Measurements from ENCODE around the gene SPIRE2. TPM values are rescaled to one million over a fixed set of nuclear protein-coding genes. Genes with fewer than 3 reads are reported as not detected.
"Not testable (repeated sequence)": the region's sequence is repeated elsewhere in the genome, so short reads cannot be mapped to it uniquely, and the experiment has no call there.

SPIRE2 gene
- polyA plus RNA-seq, 1 experiment, result 1.5 TPM

- TF ChIP-seq, protein P1, sequence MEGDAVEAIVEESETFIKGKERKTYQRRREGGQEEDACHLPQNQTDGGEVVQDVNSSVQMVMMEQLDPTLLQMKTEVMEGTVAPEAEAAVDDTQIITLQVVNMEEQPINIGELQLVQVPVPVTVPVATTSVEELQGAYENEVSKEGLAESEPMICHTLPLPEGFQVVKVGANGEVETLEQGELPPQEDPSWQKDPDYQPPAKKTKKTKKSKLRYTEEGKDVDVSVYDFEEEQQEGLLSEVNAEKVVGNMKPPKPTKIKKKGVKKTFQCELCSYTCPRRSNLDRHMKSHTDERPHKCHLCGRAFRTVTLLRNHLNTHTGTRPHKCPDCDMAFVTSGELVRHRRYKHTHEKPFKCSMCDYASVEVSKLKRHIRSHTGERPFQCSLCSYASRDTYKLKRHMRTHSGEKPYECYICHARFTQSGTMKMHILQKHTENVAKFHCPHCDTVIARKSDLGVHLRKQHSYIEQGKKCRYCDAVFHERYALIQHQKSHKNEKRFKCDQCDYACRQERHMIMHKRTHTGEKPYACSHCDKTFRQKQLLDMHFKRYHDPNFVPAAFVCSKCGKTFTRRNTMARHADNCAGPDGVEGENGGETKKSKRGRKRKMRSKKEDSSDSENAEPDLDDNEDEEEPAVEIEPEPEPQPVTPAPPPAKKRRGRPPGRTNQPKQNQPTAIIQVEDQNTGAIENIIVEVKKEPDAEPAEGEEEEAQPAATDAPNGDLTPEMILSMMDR (IDR thresholded peaks at IDR 0.05; ENCODE audit: low read depth, low read length), result no peak
- no peak overlapping the region for H3K4me3 ChIP-seq (ENCODE audit: low read depth, low read length)
- H3K9me3 ChIP-seq (ENCODE audit: control insufficient read depth, insufficient read depth, low read length), result no peaks in the 10 kb centered on the region
- no peak overlapping the region for H3K27ac ChIP-seq (ENCODE audit: low read depth, low read length)
- no peak for DNase-seq (ENCODE audit: low read depth, low spot score)
- ChIA-PET POLR2A (interaction anchor here (0.6 kb wide), 1 partner anchor 47 kb away, joined by 3 read pairs; no protein-coding TSS in a partner anchor), CTCF (interaction anchor here (0.9 to 1.9 kb wide), 4 partner anchors 23 to 86 kb away, joined by 3 to 8 read pairs (median 4); no protein-coding TSS in a partner anchor)
- H3K27me3 ChIP-seq (ENCODE audit: control insufficient read depth, insufficient read depth, low read length), result no peaks in the 10 kb centered on the region
Observed at GRCh38 chr16:89791278-89791995, 36.8 kb upstream of the SPIRE2 start.

GRCh38 chr16:89793092-89793491, 35.2 kb upstream of the SPIRE2 start:
- DNase-seq (ENCODE audit: low read depth, low spot score); H3K27ac ChIP-seq (ENCODE audit: low read depth, low read length); H3K9me3 ChIP-seq (ENCODE audit: control insufficient read depth, insufficient read depth, low read length); H3K27me3 ChIP-seq (ENCODE audit: control insufficient read depth, insufficient read depth, low read length); H3K4me3 ChIP-seq (ENCODE audit: low read depth, low read length); POLR2A ChIA-PET: not testable (repeated sequence)
- CTCF ChIA-PET, result interaction anchor here (1.2 to 1.9 kb wide), 2 partner anchors 36 to 87 kb away, joined by 3 to 8 read pairs; no protein-coding TSS in a partner anchor
- TF ChIP-seq, protein P1 (IDR thresholded peaks at IDR 0.05; ENCODE audit: low read depth, low read length), result peak; percentile 63

- Histone ChIP-seq H3K9me3 (ENCODE audit: control insufficient read depth, insufficient read depth, low read length) (no peaks in the 10 kb centered on the region), H3K27ac (ENCODE audit: low read depth, low read length) (no peak overlapping the region), H3K27me3 (ENCODE audit: control insufficient read depth, insufficient read depth, low read length) (no peaks in the 10 kb centered on the region), H3K4me3 (ENCODE audit: low read depth, low read length) (no peak overlapping the region)
- TF ChIP-seq, protein P1 (IDR thresholded peaks at IDR 0.05; ENCODE audit: low read depth, low read length), result no peak
- POLR2A ChIA-PET, result no interaction called here
- DNase-seq (ENCODE audit: low read depth, low spot score), result no peak
- CTCF ChIA-PET, result interaction anchor here (1.1 to 1.8 kb wide), 4 partner anchors 35 to 94 kb away, joined by 3 to 8 read pairs (median 3); no protein-coding TSS in a partner anchor
Observed at GRCh38 chr16:89793955-89794354, 34.3 kb upstream of the SPIRE2 start.

DNA sequence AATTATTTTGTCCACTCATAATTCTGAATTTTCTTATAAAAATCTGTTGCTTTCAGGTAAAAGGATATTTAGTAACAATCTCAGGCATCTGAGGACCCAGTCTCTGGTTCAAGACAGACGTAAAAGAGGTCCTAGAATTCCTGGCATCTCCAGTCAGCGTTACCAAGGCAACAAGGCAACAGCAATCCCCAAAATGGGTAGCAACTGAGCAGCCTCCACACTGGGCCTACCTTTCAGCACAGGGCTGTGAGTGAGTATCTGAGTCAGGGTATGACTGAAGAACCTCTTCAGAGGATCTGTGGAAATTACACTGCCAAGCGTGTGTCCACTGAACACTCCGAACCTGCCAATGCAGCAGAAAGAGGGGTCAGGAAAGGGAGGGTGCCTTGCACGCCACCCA, 32.6 kb upstream of the SPIRE2 start:
- Histone ChIP-seq H3K4me3 (ENCODE audit: low read depth, low read length) (no peak overlapping the region), H3K27me3 (ENCODE audit: control insufficient read depth, insufficient read depth, low read length) (no peaks in the 10 kb centered on the region), H3K9me3 (ENCODE audit: control insufficient read depth, insufficient read depth, low read length) (no peaks in the 10 kb centered on the region), H3K27ac (ENCODE audit: low read depth, low read length) (no peak overlapping the region)
- CTCF ChIA-PET, result no interaction called here
- TF ChIP-seq, protein P1 (IDR thresholded peaks at IDR 0.05; ENCODE audit: low read depth, low read length), result no peak
- POLR2A ChIA-PET, result no interaction called here
- no peak for DNase-seq (ENCODE audit: low read depth, low spot score)

DNA sequence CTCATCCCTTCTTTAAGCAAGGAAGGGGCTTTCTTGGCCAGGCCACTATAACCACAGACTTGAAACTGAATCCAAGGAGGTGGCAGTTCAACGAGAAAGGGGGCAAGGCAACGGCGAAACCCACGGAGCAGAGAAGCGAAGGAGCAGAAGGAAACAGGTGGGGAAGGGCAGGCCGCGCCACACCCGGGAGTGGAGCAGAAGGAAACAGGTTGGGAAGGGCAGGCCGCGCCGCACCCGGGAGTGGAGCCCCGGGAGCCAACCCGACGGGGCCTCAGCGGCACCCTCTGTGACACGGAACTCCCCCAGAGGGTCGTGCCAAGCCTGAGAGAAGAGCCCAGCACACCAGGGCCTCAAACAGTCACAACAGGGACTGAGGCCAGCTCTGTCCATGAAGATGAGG, 32.2 kb upstream of the SPIRE2 start:
- Histone ChIP-seq H3K27ac (ENCODE audit: low read depth, low read length) (no peak overlapping the region), H3K9me3 (ENCODE audit: control insufficient read depth, insufficient read depth, low read length) (no peaks in the 10 kb centered on the region), H3K27me3 (ENCODE audit: control insufficient read depth, insufficient read depth, low read length) (no peaks in the 10 kb centered on the region), H3K4me3 (ENCODE audit: low read depth, low read length) (no peak overlapping the region)
- TF ChIP-seq, protein P1 (IDR thresholded peaks at IDR 0.05; ENCODE audit: low read depth, low read length), result no peak
- POLR2A ChIA-PET, result no interaction called here
- no peak for DNase-seq (ENCODE audit: low read depth, low spot score)
- CTCF ChIA-PET, result interaction anchor here (0.6 kb wide), 1 partner anchor 64 kb away, joined by 3 read pairs; no protein-coding TSS in a partner anchor
